Right lobe of liver (tissue), 6 donors: ENCODE measurements around the gene SIMC1. TPM values are rescaled to one million over a fixed set of nuclear protein-coding genes. Genes with fewer than 3 reads are reported as not detected.
"Not testable (repeated sequence)": the region's sequence is repeated elsewhere in the genome, so short reads cannot be mapped to it uniquely, and the experiment has no call there.

Source experiments
- ATAC-seq, 4 donors: fragments of 200-7000 bp; cut with Tn5 transposase; one replicate each; pipeline ENCODE4 v1.9.1; 2020; ENCODE audit warnings: mild to moderate bottlenecking in 4 of 4, moderate library complexity in 4 of 4
- DNase-seq, 3 donors: peaks; one replicate each; pipeline ENCODE4 v3.0.0-alpha.2; 2020
- H3K27ac ChIP-seq, 3 donors: fragments of 200-600 bp; one replicate each; pipeline ENCODE4 v1.8.0; 2022
- H3K27me3 ChIP-seq, 2 donors: fragments of 200-600 bp; one replicate each; pipeline ENCODE4 v1.8.0; 2022
- H3K36me3 ChIP-seq, 4 donors: fragments of 200-600 bp; sonication (generic) in 1 of 4; one replicate each; pipeline versions ENCODE4 v1.5.1 to v1.8.0; 2017 to 2022; ENCODE audit warnings: control low read depth in 1 of 4
- H3K4me1 ChIP-seq, 4 donors: fragments of 200-600 bp; sonication (generic) in 1 of 4; one replicate each; pipeline versions ENCODE4 v1.5.1 to v1.8.0; 2017 to 2022; ENCODE audit warnings: control low read depth in 1 of 4
- H3K4me3 ChIP-seq, 3 donors: fragments of 200-600 bp; one replicate each; pipeline ENCODE4 v1.8.0; 2022
- H3K9me3 ChIP-seq, 4 donors: fragments of 200-600 bp; sonication (generic) in 1 of 4; one replicate each; pipeline versions ENCODE4 v1.5.1 to v1.8.0; 2017 to 2022; ENCODE audit warnings: control low read depth in 1 of 4
- POLR2A ChIP-seq: fragments of 450-650 bp; IDR thresholded peaks from one replicate; pipeline ENCODE4 v1.6.1; 2017; ENCODE audit warnings: antibody characterized with exemption, mild to moderate bottlenecking
- WGBS: methylation state at CpG from one replicate; pipeline ENCODE4 v1.1.6; 2018; ENCODE audit warnings: low coverage, low lambda C conversion rate; ENCODE audit not compliant: insufficient coverage; ENCODE audit errors: missing lambda C conversion rate; 5-methylcytosine and 5-hydroxymethylcytosine counted together
- intact Hi-C, 2 donors: fragments of 100-400 bp; cut with DNase I; formaldehyde crosslinking; loops; one replicate each; pipeline versions ENCODE4 v1.11.2 to v1.14.1; 2022
- total RNA-seq, 6 experiments: library from RNA; depleted of rRNA in 2 of 6; stranded (reverse); fragments of >200 nt in 2 of 6; fragmentation: NEBNext Ultra II Directional in 3 of 6; extraction: Animal tissue kit (Norgen Biotek cat#: 25700) in 3 of 6; gene quantifications; one replicate each; pipeline versions ENCODE4 v1.1.0 to v1.2.4, GENCODE V29; 2016 to 2023
- TF ChIP-seq, protein P1 (sequence below), 4 donors: fragments of 200-600 bp in 3 of 4; fragments of 450-650 bp in 1 of 4; IDR thresholded peaks; one replicate each; pipeline versions ENCODE4 v1.5.1 to v1.8.0; 2016 to 2022; ENCODE audit warnings: antibody characterized with exemption in 4 of 4, mild to moderate bottlenecking in 2 of 4
- donor health status: DM: no; HTN: yes; CAD: no.
- donor health status: DM: no; HTN: no; CAD: no.
- donor health status: DM: no; HTN: no; CAD: no.
- donor health status: DM: no; HTN: yes; CAD: no.
- donor health status: DM: no; HTN: yes; CAD: no.

The SIMC1 gene
- total RNA-seq, 6 experiments from 2014 or later, result 7.0 to 21.7 (median 11.2) TPM

GRCh38 chr5:176198991-176199733 lies 39.1 kb upstream of the SIMC1 start:
- H3K27ac ChIP-seq, intact Hi-C loops, H3K4me1 ChIP-seq, H3K27me3 ChIP-seq, H3K9me3 ChIP-seq, H3K36me3 ChIP-seq: not testable (repeated sequence)
- peak; percentile 86 to 87 (median 86) for ATAC-seq
- DNase-seq, result peak in 1 of 3 donors; percentile 31
- 11% methylated on average over 8 of the region's 72 CpGs for WGBS
- H3K4me3 ChIP-seq, result peak overlapping the region; percentile 18 to 44 (median 23)

GRCh38 chr5:176199803-176200399 lies 38.3 kb upstream of the SIMC1 start:
- H3K4me3 ChIP-seq, intact Hi-C loops, H3K27me3 ChIP-seq, H3K36me3 ChIP-seq, H3K4me1 ChIP-seq, H3K9me3 ChIP-seq, H3K27ac ChIP-seq, ATAC-seq, DNase-seq: not testable (repeated sequence)
- 18% methylated on average over 6 of the region's 9 CpGs for WGBS

DNA sequence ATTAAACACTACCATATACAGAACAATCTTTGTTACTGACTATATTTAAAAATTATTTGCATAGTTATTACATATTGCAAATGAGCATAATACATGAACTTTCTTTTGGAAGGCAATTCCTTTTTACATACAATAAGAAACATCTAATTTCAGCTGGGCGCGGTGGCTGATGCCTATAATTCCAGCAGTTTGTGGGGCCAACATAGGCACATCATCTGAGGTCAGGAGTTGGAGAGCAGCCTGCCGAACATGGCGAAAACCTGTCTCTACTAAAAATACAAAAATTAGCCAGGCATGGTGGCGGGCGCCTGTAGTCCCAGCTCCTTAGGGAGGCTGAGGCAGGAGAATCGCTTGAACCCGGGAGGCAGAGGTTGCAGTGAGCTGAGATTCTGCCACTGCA lies 36.4 kb upstream of the SIMC1 start:
- DNase-seq (no peak), ATAC-seq (no peak)
- H3K36me3 ChIP-seq, result no peaks in the 10 kb centered on the region
- H3K4me3 ChIP-seq, result no peak overlapping the region
- no peak overlapping the region for H3K27ac ChIP-seq
- H3K27me3 ChIP-seq, result no peaks in the 10 kb centered on the region
- no peaks in the 10 kb centered on the region for H3K9me3 ChIP-seq
- intact Hi-C loops, result no loop called here
- no peak for TF ChIP-seq POLR2A
- TF ChIP-seq, protein P1, sequence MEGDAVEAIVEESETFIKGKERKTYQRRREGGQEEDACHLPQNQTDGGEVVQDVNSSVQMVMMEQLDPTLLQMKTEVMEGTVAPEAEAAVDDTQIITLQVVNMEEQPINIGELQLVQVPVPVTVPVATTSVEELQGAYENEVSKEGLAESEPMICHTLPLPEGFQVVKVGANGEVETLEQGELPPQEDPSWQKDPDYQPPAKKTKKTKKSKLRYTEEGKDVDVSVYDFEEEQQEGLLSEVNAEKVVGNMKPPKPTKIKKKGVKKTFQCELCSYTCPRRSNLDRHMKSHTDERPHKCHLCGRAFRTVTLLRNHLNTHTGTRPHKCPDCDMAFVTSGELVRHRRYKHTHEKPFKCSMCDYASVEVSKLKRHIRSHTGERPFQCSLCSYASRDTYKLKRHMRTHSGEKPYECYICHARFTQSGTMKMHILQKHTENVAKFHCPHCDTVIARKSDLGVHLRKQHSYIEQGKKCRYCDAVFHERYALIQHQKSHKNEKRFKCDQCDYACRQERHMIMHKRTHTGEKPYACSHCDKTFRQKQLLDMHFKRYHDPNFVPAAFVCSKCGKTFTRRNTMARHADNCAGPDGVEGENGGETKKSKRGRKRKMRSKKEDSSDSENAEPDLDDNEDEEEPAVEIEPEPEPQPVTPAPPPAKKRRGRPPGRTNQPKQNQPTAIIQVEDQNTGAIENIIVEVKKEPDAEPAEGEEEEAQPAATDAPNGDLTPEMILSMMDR (IDR thresholded peaks at IDR 0.05), result no peak
- 88% methylated on average over 5 of the region's 8 CpGs for WGBS
- H3K4me1 ChIP-seq, result no peaks in the 10 kb centered on the region

GRCh38 chr5:176203086-176203485 lies 35.1 kb upstream of the SIMC1 start:
- Histone ChIP-seq H3K27me3 (no peaks in the 10 kb centered on the region), H3K4me3 (no peak overlapping the region), H3K36me3 (no peaks in the 10 kb centered on the region), H3K4me1 (no peaks in the 10 kb centered on the region), H3K27ac (no peak overlapping the region), H3K9me3 (no peaks in the 10 kb centered on the region)
- TF ChIP-seq, protein P1 (IDR thresholded peaks at IDR 0.05), result no peak
- TF ChIP-seq POLR2A, result no peak
- no peak for DNase-seq
- no peak for ATAC-seq
- 64% methylated on average over 5 of the region's 8 CpGs for WGBS
- intact Hi-C loops, result no loop called here

GRCh38 chr5:176203535-176203934 lies 34.7 kb upstream of the SIMC1 start:
- DNase-seq, H3K27ac ChIP-seq, H3K36me3 ChIP-seq, H3K27me3 ChIP-seq, H3K4me1 ChIP-seq, H3K9me3 ChIP-seq, intact Hi-C loops, H3K4me3 ChIP-seq, ATAC-seq: not testable (repeated sequence)
- 88% methylated on average over 5 of the region's 10 CpGs for WGBS

DNA sequence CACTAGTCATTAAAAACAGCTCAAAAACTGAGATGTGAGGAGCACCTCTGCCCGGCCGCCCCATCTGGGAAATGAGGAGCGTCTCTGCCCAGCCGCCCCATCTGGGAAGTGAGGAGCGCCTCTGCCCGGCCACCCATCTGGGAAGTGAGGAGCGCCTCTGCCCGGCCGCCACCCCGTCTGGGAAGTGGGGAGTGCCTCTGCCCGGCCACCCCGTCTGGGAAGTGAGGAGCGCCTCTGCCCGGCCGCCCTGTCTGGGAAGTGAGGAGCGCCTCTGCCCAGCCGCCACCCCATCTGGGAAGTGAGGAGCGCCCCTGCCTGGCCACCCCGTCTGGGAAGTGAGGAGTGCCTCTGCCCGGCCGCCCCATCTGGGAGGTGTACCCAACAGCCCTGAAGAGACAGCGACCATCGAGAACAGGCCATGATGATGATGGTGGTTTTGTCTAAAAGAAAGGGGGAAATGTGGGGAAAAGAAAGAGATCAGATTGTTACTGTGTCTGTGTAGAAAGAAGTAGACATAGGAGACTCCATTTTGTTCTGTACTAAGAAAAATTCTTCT lies 23.7 kb upstream of the SIMC1 start:
- H3K36me3 ChIP-seq, DNase-seq, H3K9me3 ChIP-seq, H3K27ac ChIP-seq, H3K4me3 ChIP-seq, intact Hi-C loops, ATAC-seq, H3K4me1 ChIP-seq, H3K27me3 ChIP-seq: not testable (repeated sequence)
- 93% methylated on average over 8 of the region's 23 CpGs for WGBS
